Upper lobe of left lung (tissue), 4 donors: ENCODE results near the gene LRRC75B.

Experiments
- CTCF ChIP-seq, 6 experiments: fragments of 450-650 bp in 4 of 6; fragments of 200-600 bp in 2 of 6; sonication (generic) in 2 of 6; IDR thresholded peaks; one replicate each; pipeline ENCODE4 v1.5.1; 2016 to 2019; ENCODE audit warnings: antibody characterized with exemption in 6 of 6
- POLR2A ChIP-seq, 4 donors: fragments of 450-650 bp; IDR thresholded peaks; one replicate each; pipeline ENCODE4 v1.5.1; 2016 to 2017; ENCODE audit warnings: antibody characterized with exemption in 4 of 4, mild to moderate bottlenecking in 2 of 4

- TF ChIP-seq CTCF (IDR thresholded peaks at IDR 0.05) (no peak), POLR2A (IDR thresholded peaks at IDR 0.05) (no peak)
Observed at GRCh38 chr22:24540470-24540869, 52.4 kb downstream of the LRRC75B start.
